ENCODE measurements around the gene GORAB. TPM values are rescaled to one million over a fixed set of nuclear protein-coding genes. Genes with fewer than 3 reads are reported as not detected.
A peak's percentile ranks its signal among the peaks of the same experiment; 100 is the strongest.

The GORAB gene
- total RNA-seq, 1 donor, result 3.0 TPM

DNA sequence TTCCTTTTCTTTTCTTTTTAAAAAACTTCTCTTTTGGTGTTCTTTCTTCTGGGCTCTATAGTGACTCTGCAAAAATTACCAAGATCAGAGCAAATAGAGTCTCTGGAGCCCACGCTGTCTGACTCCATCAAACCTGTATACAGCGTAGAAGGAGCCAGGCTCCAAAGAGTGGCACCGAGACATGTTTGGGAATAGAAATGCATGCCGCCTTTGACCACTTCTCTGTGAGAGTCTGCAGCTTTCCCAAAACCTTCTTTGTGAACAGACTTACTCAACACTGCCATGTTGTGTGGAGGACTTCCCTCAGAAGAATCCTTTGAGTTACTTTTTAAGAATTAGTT lies 55.3 kb downstream of the GORAB start:
- DNase-seq (ENCODE audit: low read depth in 2 of 3, low spot score in 2 of 3), result no peak

DNA sequence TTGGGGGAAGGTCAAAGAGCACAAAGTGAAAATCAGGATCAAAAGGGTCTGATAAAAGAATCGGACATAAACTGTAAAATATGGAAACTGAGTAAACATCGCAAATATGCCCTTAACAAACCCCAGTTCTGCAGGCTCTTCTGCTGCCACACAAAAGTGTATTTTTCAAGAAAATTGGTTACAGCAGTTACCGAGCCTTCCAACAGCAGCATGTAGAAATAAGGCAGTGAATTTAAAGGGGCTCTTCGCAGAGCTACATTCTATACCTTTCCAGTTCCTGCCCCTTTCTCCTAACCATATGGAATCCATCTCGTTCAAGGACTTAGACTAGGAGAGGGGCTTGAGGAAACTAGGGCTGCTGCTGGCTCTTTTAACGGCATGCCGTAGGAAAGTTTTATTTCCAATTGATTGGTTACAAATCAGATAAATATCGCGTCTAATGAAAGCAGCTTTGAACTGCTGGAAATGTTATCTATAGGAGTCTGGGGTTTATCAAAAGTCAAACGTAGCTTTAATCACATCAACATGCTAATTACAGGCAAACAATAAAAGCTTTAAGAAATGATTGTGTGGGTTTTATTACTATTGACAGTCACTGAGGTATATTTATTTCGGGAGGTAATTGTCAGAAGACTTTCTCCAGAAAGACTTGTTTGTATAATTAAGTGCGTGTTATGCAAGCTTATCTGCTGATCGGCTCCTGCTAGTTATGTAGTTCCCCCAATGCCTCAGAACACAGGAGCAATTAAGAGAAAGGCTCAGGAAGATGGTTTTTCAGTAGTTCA lies 59.1 kb downstream of the GORAB start:
- no peak for DNase-seq (ENCODE audit: low read depth in 2 of 3, low spot score in 2 of 3)

DNA sequence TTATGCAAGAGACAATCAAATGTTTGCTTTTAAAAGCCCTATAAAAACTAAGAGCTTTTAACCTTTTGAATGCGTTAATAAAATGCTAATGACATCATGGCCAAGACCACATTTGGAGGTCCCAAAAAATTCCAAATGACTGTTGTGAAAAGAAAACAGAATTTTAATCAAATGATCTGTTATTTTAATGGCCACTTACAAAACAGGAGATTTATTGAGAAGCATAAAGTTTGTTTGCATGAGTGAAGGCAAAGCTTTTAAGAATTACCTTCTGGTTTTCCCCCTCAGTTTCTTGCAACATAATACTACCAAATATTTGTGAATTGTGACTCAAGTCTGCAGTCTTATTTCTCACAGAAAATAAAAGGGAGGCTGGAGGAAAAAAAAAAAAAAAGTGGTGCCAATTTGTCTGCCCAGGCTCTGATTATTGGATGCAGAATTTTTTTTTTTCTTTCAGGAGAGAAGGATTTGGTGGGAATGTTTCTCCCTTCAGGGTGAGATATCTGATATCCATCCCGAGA lies 60.7 kb downstream of the GORAB start:
- DNase-seq (ENCODE audit: low read depth in 2 of 3, low spot score in 2 of 3), result no peak

DNA sequence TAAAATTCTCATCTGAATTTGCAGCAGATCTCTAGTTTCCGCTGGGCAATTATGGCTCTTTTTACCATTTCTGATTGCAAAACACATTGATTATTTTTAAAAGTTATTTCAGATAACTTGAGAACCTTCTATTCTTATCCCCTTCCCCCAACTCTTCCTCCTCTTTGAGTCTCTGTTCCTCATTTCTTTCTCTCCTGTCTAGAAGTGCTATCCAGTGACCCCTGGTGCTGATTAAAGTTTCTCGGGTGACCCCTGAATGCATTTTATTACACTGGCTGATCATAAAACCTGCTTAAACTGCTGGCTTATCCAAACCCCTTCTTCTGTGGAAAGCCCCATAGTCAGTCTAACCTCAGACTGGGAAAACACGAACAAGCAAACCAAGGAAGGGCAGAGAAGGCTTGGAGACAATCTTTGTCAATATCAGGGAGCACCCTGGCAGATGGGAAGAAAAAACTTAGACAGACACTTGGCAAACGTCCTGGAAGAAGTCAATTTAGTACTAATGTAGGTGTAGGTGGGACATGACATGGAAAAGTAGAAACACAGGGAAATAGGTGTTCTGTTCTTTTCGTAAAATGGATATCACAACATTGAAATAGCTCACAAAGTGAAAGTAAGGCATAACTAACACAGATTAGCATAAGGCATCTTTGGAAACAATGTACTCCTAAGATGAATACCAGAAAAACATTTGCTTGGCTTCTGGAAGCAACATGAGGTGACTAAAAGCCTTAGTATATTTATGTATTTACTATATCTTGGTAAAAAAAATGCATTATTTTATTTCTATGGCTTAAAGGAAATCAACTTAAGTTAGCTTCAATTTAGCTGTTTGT lies 61.4 kb downstream of the GORAB start:
- peak in 1 of 3 donors; percentile 12 for DNase-seq (ENCODE audit: low read depth in 2 of 3, low spot score in 2 of 3)

DNA sequence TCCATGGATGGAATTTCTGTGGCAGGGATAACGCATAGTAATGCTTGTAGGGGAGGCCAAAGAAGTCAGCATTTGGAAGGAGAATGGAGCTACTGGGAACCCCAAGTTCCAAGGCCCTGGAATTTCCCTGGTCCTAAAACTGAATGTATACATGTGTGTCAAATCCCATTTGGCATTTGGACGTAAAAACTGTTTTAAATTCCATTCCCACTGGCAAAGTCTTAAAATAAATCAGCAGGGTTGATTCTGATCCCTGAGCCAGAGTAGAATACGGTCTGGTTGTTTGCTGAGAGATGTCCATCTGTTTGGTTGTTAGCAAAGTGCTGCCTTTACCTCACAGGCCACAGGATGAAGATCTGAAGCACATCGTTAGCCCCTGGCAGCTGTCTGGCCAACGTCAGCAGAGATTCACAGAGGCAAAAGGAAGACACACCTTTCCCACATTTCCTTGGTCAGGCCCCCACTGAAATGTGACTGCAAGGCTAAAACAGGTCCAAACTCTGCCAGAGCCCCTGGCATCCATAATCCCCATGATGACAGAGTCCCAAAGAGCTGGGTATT lies 62.2 kb downstream of the GORAB start:
- no peak for DNase-seq (ENCODE audit: low read depth in 2 of 3, low spot score in 2 of 3)

DNA sequence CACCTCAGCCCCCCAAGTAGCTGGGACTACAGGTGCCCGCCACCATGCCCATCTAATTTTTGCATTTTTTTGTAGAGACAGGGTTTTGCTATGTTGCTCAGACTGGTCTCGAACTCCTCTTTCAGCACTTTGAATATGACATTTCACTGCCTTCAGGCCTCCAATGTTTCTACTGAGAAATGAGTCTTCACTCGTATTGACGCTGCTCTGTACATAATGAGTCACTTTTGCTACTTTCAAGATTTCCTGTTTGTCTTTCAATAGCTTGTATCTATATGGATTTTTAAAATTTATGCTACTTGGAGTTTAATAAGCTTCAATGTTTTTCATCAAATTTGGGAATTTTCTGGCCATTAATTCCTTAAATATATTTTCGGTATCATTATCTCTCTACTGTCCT lies 64.7 kb downstream of the GORAB start:
- no peak for DNase-seq (ENCODE audit: low read depth in 2 of 3, low spot score in 2 of 3)

DNA sequence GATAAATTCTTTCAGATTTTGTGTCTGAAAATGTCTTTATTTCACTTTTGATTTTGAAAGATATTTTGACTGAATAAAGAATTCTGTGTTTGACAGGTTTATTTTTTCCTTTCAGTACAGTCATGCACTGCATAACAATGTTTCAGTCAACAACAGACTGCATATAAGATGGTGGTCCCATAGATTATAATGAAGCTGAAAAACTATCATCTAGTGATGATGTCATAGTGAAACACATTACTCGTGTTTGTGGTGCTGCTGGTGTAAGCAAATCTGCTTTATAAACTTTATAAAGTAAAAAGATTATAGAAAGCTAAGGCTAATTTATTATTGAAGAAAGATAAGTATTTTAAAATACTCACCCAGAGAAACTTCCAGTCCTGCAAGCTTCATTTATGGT lies 66.7 kb downstream of the GORAB start:
- no peak for DNase-seq (ENCODE audit: low read depth in 2 of 3, low spot score in 2 of 3)

DNA sequence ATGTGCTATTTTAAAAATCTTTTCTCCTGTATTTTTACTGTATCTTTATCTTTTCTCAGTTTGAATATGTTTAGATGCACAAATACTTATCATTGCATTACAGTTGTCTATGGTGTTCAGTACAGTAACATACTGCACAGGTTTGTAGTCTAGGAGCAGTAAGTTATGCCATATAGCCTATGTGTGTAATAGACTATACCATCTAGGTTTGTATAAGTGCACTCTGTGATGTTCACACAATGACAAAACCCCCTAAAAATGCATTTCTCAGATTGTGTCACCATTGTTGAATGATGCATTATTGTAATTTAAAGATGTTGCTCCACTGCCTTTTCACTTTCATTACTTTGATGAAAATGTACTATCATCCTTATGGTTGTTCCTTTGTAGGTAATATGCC lies 67.1 kb downstream of the GORAB start:
- no peak for DNase-seq (ENCODE audit: low read depth in 2 of 3, low spot score in 2 of 3)

DNA sequence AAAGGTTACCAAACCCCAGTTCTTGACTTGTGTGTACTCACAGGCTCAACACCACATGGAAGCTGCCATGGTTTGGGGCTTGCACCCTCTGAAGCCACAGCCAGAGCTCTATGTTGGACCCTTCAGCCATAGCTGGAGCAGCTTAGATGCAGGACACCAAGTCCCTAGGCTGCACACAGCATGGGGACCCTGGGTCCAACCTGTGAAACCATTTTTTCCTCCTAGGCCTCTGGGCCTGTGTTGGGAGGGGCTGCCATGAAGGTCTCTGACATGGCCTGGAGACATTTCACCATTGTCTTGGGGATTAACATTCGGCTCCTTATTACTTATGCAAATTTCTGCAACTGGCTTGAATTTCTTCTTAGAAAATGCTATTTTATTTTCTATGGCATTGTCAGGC lies 69.9 kb downstream of the GORAB start:
- no peak for DNase-seq (ENCODE audit: low read depth in 2 of 3, low spot score in 2 of 3)

Other genes starting within 250 kb of the GORAB start
- gene PRRX1, start 132.0 kb downstream of the GORAB start, total RNA-seq, result not detected